Activated CD4-positive, CD25-positive, alpha-beta regulatory T cell treated with anti-CD3 and anti-CD28 coated beads, Interleukin-2, amount 50 U/mL, for 16 hours (primary cell): ENCODE data around the gene GADD45G.

Source experiments
- DNase-seq: peaks from one replicate; pipeline ENCODE4 v3.0.0-alpha.2; 2020; ENCODE audit warnings: low read depth, low spot score

The GADD45G gene

GRCh38 chr9:89604729-89605464, at the start of gene GADD45G:
Gene GADD45G, plus strand, starts transcription at chr9:89605012. Its CDS starts 110 bp downstream, at chr9:89605122.
- DNase-seq = peak; percentile 72

GRCh38 chr9:89555036-89555415, 49.8 kb upstream of the GADD45G start:
- DNase-seq = no peak

- DNase-seq = no peak
These were observed 49.1 kb upstream of the GADD45G start for GRCh38 chr9:89555451-89556375.

- DNase-seq = no peak
These were observed 46.5 kb upstream of the GADD45G start for GRCh38 chr9:89558196-89558899.

GRCh38 chr9:89558948-89559347, 45.9 kb upstream of the GADD45G start:
- DNase-seq = no peak

GRCh38 chr9:89562186-89562814, 42.5 kb upstream of the GADD45G start:
- no peak for DNase-seq

- DNase-seq = no peak
These were observed 41.1 kb upstream of the GADD45G start for GRCh38 chr9:89563571-89564345.

- no peak for DNase-seq
These were observed 40.4 kb upstream of the GADD45G start for GRCh38 chr9:89564346-89564878.

- DNase-seq = no peak
These were observed 37.2 kb upstream of the GADD45G start for GRCh38 chr9:89567649-89568048.

GRCh38 chr9:89574309-89574708, 30.5 kb upstream of the GADD45G start:
- DNase-seq = no peak

- DNase-seq = no peak
These were observed 28.4 kb upstream of the GADD45G start for GRCh38 chr9:89576404-89576839.

GRCh38 chr9:89577363-89577762, 27.4 kb upstream of the GADD45G start:
- no peak for DNase-seq

- no peak for DNase-seq
These were observed 24.9 kb upstream of the GADD45G start for GRCh38 chr9:89579741-89580385.

GRCh38 chr9:89586311-89586710, 18.5 kb upstream of the GADD45G start:
- no peak for DNase-seq

- DNase-seq = no peak
These were observed 16.4 kb upstream of the GADD45G start for GRCh38 chr9:89588271-89588879.

- no peak for DNase-seq
These were observed 14.4 kb upstream of the GADD45G start for GRCh38 chr9:89590415-89590814.

- no peak for DNase-seq
These were observed 13.3 kb upstream of the GADD45G start for GRCh38 chr9:89591274-89592212.

GRCh38 chr9:89592213-89592815, 12.5 kb upstream of the GADD45G start:
- DNase-seq = no peak
